Endothelial cell of hepatic sinusoid (primary cell): ENCODE results near the gene HSPA9.
"Not testable (repeated sequence)": the region's sequence is repeated elsewhere in the genome, so short reads cannot be mapped to it uniquely, and the experiment has no call there.

ENCODE experiments used
- in situ Hi-C: cut with HindIII; loops from 2 replicates; pipeline ENCODE4 v1.10.0; 2017; ENCODE audit warnings: low sequenced_read_pairs

Gene HSPA9

GRCh38 chr5:138536665-138537315, 38.4 kb downstream of the HSPA9 start:
- in situ Hi-C loops = no loop called here

- in situ Hi-C loops = no loop called here
These were observed 39.0 kb downstream of the HSPA9 start for GRCh38 chr5:138536215-138536614.

GRCh38 chr5:138533973-138534941, 40.9 kb downstream of the HSPA9 start:
- in situ Hi-C loops = no loop called here

GRCh38 chr5:138529812-138530211, 45.4 kb downstream of the HSPA9 start:
- in situ Hi-C loops = loop anchor here (5.0 kb wide), 2 partner anchors 58 to 108 kb away; no protein-coding TSS in a partner anchor

GRCh38 chr5:138528744-138529469, 46.3 kb downstream of the HSPA9 start:
- in situ Hi-C loops = loop anchor here (5.0 kb wide), 2 partner anchors 57 to 107 kb away; no protein-coding TSS in a partner anchor

GRCh38 chr5:138528208-138528607, 47.0 kb downstream of the HSPA9 start:
- in situ Hi-C loops = loop anchor here (5.0 kb wide), 2 partner anchors 56 to 106 kb away; no protein-coding TSS in a partner anchor

GRCh38 chr5:138527170-138527569, 48.0 kb downstream of the HSPA9 start:
- in situ Hi-C loops = loop anchor here (5.0 kb wide), 2 partner anchors 55 to 105 kb away; no protein-coding TSS in a partner anchor

GRCh38 chr5:138523406-138523805, 51.8 kb downstream of the HSPA9 start:
- in situ Hi-C loops = no loop called here

GRCh38 chr5:138520971-138521370, 54.2 kb downstream of the HSPA9 start:
- in situ Hi-C loops = no loop called here

GRCh38 chr5:138517437-138517836, 57.8 kb downstream of the HSPA9 start:
- in situ Hi-C loops = no loop called here

GRCh38 chr5:138515556-138516245, 59.5 kb downstream of the HSPA9 start:
- in situ Hi-C loops = no loop called here

- in situ Hi-C loops = no loop called here
These were observed 61.2 kb downstream of the HSPA9 start for GRCh38 chr5:138514021-138514420.

- in situ Hi-C loops = no loop called here
These were observed 66.2 kb downstream of the HSPA9 start for GRCh38 chr5:138508958-138509357.

- in situ Hi-C loops = not testable (repeated sequence)
These were observed 67.7 kb downstream of the HSPA9 start for GRCh38 chr5:138507485-138507884.

GRCh38 chr5:138506370-138507306, 68.6 kb downstream of the HSPA9 start:
- in situ Hi-C loops = no loop called here

- in situ Hi-C loops = no loop called here
These were observed 70.4 kb downstream of the HSPA9 start for GRCh38 chr5:138504799-138505198.
